Testis (tissue), 3 donors: ENCODE data around the gene SEMA4D. TPM values are rescaled to one million over a fixed set of nuclear protein-coding genes. Genes with fewer than 3 reads are reported as not detected.

Experiments
- DNase-seq: peaks from one replicate; pipeline ENCODE4 v3.0.0-alpha.2; 2019
- H3K27ac ChIP-seq, 2 donors: fragments of 200-600 bp; sonication (generic); one replicate each; pipeline ENCODE4 v1.5.1; 2019
- H3K27me3 ChIP-seq: fragments of 200-600 bp; sonication (generic); one replicate; pipeline ENCODE4 v1.5.1; 2019
- H3K36me3 ChIP-seq: fragments of 200-600 bp; sonication (generic); one replicate; pipeline ENCODE4 v1.5.1; 2017; ENCODE audit warnings: low read depth; ENCODE audit errors: missing control alignments
- H3K4me1 ChIP-seq: fragments of 200-600 bp; sonication (generic); one replicate; pipeline ENCODE4 v1.5.1; 2019
- H3K4me3 ChIP-seq, 2 donors: fragments of 200-600 bp; sonication (generic); one replicate each; pipeline ENCODE4 v1.5.1; 2017 to 2019
- H3K9me3 ChIP-seq: fragments of 200-600 bp; sonication (generic); one replicate; pipeline ENCODE4 v1.5.1; 2017
- POLR2A ChIP-seq: fragments of 450-650 bp; IDR thresholded peaks from one replicate; pipeline ENCODE4 v1.6.1; 2017; ENCODE audit warnings: antibody characterized with exemption, mild to moderate bottlenecking, moderate library complexity
- WGBS, 2 donors: methylation state at CpG; one replicate each; pipeline ENCODE4 v1.1.5; 2018; 5-methylcytosine and 5-hydroxymethylcytosine counted together
- intact Hi-C: fragments of 100-400 bp; cut with DNase I; formaldehyde crosslinking; loops from one replicate; pipeline ENCODE4 v1.15.1; 2023; ENCODE audit warnings: low total_unique reads
- polyA plus RNA-seq: library from polyadenylated mRNA; stranded (reverse); fragments of 350-450 nt; fragmentation: Illumina TruSeq; extraction: RNeasy Lipid Tissue Mini Kit (QIAGEN cat#74804); gene quantifications from one replicate; pipeline ENCODE4 v1.2.3, GENCODE V29; 2014; ENCODE audit warnings: low read depth, low replicate concordance; ENCODE audit not compliant: insufficient read depth
- total RNA-seq, 2 donors: library from RNA; depleted of rRNA; stranded (reverse); fragments of >200 nt; gene quantifications; one replicate each; pipeline ENCODE4 v1.2.3, GENCODE V29; 2016
- TF ChIP-seq, protein P1 (sequence below), 3 experiments: fragments of 450-650 bp in 2 of 3; fragments of 200-600 bp in 1 of 3; sonication (generic) in 1 of 3; IDR thresholded peaks; one replicate each; pipeline ENCODE4 v1.5.1; 2016 to 2019; ENCODE audit warnings: antibody characterized with exemption in 3 of 3, mild to moderate bottlenecking in 2 of 3, moderate library complexity in 1 of 3

The SEMA4D gene
- total and polyA plus RNA-seq, 3 donors from 2014 or later, result 26.2 to 53.1 (median 38.7) TPM

DNA sequence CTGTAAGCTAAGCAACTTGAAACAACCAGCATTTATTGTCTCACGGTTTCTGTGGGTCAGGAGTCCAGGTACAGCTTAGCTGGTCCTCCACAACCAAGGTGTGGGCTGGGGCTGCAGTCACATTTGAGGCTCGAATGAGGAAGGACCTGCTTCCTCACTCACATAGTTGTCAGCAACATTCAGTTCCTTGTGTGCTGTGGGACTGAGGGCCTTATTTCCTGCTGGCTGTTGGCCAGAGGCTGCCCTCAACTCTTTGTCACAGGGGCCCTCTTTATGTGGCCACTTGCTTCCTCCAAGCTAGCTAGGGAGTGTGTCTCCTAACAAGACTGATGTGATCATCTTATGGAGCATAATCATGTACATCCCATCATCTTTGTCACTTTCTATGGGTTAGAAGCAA, 29.2 kb upstream of the SEMA4D start:
- H3K36me3 ChIP-seq, result no peaks in the 10 kb centered on the region
- no peaks in the 10 kb centered on the region for H3K9me3 ChIP-seq
- TF ChIP-seq, protein P1, sequence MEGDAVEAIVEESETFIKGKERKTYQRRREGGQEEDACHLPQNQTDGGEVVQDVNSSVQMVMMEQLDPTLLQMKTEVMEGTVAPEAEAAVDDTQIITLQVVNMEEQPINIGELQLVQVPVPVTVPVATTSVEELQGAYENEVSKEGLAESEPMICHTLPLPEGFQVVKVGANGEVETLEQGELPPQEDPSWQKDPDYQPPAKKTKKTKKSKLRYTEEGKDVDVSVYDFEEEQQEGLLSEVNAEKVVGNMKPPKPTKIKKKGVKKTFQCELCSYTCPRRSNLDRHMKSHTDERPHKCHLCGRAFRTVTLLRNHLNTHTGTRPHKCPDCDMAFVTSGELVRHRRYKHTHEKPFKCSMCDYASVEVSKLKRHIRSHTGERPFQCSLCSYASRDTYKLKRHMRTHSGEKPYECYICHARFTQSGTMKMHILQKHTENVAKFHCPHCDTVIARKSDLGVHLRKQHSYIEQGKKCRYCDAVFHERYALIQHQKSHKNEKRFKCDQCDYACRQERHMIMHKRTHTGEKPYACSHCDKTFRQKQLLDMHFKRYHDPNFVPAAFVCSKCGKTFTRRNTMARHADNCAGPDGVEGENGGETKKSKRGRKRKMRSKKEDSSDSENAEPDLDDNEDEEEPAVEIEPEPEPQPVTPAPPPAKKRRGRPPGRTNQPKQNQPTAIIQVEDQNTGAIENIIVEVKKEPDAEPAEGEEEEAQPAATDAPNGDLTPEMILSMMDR (IDR thresholded peaks at IDR 0.05), result no peak
- no peak for TF ChIP-seq POLR2A
- WGBS, 2 donors, result 79 to 87% methylated on average over 2 of the region's 2 CpGs
- no peaks in the 10 kb centered on the region for H3K27me3 ChIP-seq
- no peak overlapping the region for H3K27ac ChIP-seq
- H3K4me1 ChIP-seq, result peaks cover 13% of the 10 kb centered on the region
- H3K4me3 ChIP-seq, result no peak overlapping the region
- no peak for DNase-seq
- intact Hi-C loops, result no loop called here

DNA sequence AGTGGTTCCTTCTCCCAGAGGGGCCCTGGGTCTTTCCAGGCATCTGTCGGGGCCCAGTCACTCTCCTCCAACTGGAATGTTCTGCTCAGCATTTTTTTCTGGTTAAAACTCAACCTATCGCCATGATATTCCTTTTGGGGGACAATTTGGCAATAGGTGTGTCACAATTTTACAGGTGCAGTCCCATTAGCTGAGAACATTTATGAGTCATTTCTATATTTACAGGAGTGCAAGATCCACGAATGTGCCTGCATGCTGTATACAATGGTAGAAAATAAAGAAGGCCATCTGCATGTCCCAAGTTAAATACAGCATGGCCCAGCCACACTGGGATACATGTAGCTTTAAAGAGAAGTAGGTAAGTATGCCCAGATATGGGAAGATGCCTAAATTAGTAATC, 28.8 kb upstream of the SEMA4D start:
- H3K4me1 ChIP-seq, result peaks cover 13% of the 10 kb centered on the region
- no peaks in the 10 kb centered on the region for H3K9me3 ChIP-seq
- WGBS, 2 donors, result 90 to 93% methylated on average over 3 of the region's 3 CpGs
- no peaks in the 10 kb centered on the region for H3K36me3 ChIP-seq
- TF ChIP-seq, protein P1 (IDR thresholded peaks at IDR 0.05), result no peak
- no peak for TF ChIP-seq POLR2A
- DNase-seq, result no peak
- H3K27me3 ChIP-seq, result no peaks in the 10 kb centered on the region
- intact Hi-C loops, result no loop called here
- H3K27ac ChIP-seq, result no peak overlapping the region
- H3K4me3 ChIP-seq, result no peak overlapping the region

DNA sequence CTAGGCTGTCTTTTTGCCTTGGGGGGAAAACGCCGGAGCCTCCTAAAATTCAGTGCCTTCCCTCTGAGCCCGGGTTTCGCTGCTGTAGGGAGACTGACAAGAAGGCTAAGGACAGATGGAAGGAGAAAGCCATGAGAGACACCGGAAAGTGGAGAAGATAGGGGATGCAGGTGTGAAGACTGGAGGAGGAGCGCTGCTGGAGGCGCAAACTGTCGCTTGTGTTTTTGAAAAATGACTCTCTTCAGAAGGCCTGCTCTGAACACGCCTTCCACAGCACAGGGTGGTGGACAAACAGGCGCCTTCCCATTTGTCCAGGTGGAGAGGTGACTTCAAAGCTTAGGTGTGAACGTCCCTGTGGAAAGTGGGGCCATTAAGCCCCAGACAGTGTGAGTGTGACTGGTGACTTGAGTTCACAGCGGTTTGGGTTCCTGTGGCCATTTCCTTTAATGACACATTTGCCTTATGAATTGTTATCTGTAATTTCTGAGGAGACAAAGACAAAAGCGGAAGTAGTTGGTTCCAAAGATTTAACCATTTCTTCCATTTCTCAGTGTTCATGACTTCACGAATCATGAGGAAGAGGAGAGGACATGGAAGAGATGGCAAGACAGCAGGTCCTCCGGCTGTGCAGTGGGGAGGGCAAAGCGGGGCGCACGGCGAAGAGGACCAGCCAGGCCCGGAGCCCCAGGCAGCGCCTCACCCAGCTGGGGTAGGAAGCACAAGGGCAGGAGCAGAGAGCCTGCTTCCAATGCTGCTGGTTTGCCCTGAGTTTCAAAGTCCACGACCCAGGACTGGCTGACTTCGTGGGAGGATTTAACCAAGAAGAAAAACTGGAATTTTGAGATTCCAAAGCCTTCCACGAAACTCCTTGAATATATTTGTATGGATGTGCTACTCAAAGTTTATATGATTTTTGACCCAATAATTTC, 27.8 kb upstream of the SEMA4D start:
- Histone ChIP-seq H3K4me3 (no peak overlapping the region), H3K36me3 (no peaks in the 10 kb centered on the region), H3K9me3 (no peaks in the 10 kb centered on the region), H3K27ac (no peak overlapping the region), H3K27me3 (no peaks in the 10 kb centered on the region), H3K4me1 (peaks cover 13% of the 10 kb centered on the region)
- no peak for DNase-seq
- 84 to 86% methylated on average over 24 of the region's 24 CpGs for WGBS, 2 donors
- intact Hi-C loops, result no loop called here
- no peak for TF ChIP-seq POLR2A
- TF ChIP-seq, protein P1 (IDR thresholded peaks at IDR 0.05), result no peak

DNA sequence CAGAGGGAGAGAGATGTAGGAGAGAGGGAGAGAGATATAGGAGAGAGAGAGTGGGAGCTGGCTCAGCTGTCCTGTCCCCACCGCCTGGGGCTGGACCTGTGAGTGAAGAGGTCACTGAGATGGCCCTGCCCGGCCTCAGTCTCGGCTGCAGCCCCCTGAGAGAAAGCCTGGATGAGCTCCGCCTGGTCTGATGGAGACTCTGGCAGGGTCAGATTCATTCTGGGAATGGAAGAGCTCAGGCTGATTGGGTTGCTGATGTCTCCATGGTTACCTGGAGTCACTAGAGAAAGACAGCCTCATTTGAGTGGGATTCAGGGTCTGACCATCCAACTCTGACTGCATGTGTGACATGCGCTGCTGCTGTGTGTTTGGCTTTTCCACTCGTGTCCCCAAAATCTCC, 27.1 kb upstream of the SEMA4D start:
- H3K36me3 ChIP-seq, result no peaks in the 10 kb centered on the region
- no peak for DNase-seq
- whole genome bisulfite sequencing, 2 donors, result 75 to 81% methylated on average over 6 of the region's 6 CpGs
- no peak overlapping the region for H3K4me3 ChIP-seq
- no peak overlapping the region for H3K27ac ChIP-seq
- intact Hi-C loops, result no loop called here
- H3K27me3 ChIP-seq, result no peaks in the 10 kb centered on the region
- peaks cover 13% of the 10 kb centered on the region for H3K4me1 ChIP-seq
- no peaks in the 10 kb centered on the region for H3K9me3 ChIP-seq
- no peak for TF ChIP-seq POLR2A

DNA sequence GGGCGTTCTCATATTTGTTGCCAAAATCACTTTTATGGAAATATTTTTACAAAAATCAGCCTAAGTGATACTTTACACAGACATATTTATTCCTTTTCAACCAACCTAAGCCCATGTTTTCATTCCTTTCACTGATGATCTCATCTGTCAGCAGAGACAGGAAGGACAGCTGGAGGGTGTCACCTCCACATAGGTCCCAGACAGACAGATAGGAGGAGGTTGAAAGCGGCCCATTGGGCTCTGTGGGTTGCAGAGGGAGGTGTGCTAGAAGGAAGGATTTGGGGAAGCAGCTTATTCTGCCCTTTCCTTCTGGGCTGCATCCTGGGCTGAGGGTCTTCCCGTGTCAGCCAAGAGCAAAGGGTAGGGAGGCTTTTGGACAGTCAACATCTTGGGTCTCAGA, 26.0 kb upstream of the SEMA4D start:
- WGBS, 2 donors, result 63 to 69% methylated on average over 3 of the region's 3 CpGs
- no peaks in the 10 kb centered on the region for H3K27me3 ChIP-seq
- H3K27ac ChIP-seq, result no peak overlapping the region
- TF ChIP-seq, protein P1 (IDR thresholded peaks at IDR 0.05), result no peak
- TF ChIP-seq POLR2A, result no peak
- H3K36me3 ChIP-seq, result no peaks in the 10 kb centered on the region
- intact Hi-C loops, result no loop called here
- H3K4me3 ChIP-seq, result no peak overlapping the region
- DNase-seq, result no peak
- peaks cover 13% of the 10 kb centered on the region for H3K4me1 ChIP-seq
- no peaks in the 10 kb centered on the region for H3K9me3 ChIP-seq
